Cardiac septum (tissue), 1 donor: ENCODE measurements around the gene PPM1G. TPM values are rescaled to one million over a fixed set of nuclear protein-coding genes. Genes with fewer than 3 reads are reported as not detected.

Experiments
- DNase-seq: peaks from one replicate; pipeline ENCODE4 v3.0.0-alpha.2; 2020; ENCODE audit warnings: low spot score
- intact Hi-C: fragments of 100-400 bp; cut with DNase I; formaldehyde crosslinking; loops from one replicate; pipeline ENCODE4 v1.14.0; 2022
- total RNA-seq: library from RNA; stranded (reverse); fragmentation: NEBNext Ultra II Directional; extraction: Animal tissue kit (Norgen Biotek cat#: 25700); gene quantifications from one replicate; pipeline ENCODE4 v1.2.1, GENCODE V29; 2021
- donor health status: DM: no; HTN: no; CAD: no.

Gene PPM1G
- total RNA-seq, 1 donor from 2014 or later: 32.0 TPM

DNA sequence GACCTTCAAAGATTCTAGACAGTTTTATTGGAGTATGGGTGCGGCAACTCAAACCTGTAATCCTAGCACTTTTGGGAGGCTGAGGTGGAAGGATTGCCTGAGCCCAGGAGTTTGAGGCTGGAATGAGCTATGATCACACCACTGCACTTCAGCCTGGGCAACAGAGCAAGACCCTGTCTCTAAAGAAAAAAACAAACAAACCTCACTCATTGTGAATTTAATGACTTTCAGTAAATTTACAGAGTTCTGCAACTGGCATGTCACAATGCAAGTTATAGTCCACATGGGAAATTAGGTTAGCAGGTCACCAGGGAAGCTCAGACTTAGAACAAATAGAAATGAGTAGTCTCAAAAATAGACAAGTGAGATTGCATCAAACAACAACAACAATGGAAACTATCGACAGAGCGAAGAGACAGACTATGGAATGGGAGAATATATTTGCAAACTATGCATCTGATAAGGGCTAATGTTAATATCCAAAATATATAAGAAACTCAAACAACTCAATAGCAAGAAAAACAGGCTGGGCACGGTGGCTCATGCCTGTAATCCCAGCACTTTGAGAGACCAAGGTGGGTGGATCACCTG lies 12.4 kb upstream of the PPM1G start:
- no peak for DNase-seq
- intact Hi-C loops: no loop called here

DNA sequence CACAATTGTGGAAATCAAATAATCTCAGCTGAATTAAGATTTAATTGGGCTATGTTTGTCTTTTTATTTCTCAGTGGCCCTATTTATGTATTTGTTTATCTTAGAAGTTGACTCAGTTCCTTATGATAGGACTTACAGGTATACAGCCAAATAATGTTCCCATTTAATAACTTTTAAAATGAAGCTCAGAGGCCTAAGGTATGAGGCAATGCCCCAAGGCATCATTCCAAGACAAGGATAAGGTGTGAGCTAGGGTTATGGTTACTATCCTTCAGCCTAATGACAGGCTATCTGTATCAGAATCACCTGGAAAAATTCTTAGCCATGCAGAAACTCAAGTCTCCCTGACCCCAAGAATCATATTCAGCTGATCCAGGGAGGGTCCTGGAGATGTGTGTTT lies 11.6 kb upstream of the PPM1G start:
- DNase-seq: no peak
- intact Hi-C loops: no loop called here

DNA sequence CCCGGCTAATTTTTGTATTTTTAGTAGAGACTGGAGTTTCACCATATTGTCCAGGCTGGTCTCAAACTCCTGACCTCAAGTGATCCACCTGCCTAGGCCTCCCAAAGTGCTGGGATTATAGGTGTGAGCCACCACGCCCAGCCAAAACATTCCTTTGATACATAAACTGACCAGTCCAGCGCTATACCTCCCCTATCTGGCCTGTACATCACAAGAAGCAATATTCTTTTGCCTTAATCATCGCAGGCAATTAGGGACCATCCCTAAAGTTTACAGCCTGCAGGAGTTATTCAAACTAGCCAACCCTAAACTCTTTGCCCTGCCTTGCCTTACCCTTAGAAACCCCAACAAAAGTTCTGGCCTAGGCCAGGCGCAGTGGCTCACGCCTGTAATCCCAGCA lies 6.8 kb upstream of the PPM1G start:
- DNase-seq: no peak
- intact Hi-C loops: no loop called here

DNA sequence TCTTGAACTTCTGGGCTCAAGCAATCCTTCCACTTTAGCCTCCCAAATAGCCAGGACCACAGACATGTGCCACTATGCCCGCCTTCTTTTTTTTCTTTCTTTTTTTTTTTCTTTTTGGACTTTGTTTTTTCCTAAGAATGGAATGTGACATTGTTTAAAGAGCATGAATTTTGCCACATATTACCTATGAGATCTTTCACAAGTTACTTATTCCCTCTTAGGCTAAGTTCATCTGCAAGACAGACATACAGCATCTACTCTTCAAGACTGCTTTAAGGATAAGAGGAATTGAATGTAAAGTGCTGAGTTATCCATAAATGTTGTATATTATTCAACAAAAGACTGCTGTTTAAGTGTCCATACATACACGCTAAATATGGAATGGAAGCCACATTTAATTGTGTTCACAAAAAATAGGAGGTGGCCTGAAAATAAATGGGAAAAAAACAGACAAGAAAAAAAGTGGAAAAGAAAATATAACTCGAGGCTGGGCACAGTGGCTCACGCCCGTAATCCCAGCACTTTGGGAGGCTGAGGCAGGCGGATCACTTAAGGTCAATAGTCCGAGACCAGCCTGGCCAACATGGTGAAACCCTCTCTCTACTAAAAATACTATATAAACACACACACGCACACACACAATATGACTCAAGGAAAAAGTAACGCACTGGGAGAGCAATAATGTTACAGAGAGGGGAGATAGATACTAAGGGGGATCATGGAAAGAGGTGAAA lies 3.2 kb upstream of the PPM1G start:
- intact Hi-C loops: no loop called here
- no peak for DNase-seq

DNA sequence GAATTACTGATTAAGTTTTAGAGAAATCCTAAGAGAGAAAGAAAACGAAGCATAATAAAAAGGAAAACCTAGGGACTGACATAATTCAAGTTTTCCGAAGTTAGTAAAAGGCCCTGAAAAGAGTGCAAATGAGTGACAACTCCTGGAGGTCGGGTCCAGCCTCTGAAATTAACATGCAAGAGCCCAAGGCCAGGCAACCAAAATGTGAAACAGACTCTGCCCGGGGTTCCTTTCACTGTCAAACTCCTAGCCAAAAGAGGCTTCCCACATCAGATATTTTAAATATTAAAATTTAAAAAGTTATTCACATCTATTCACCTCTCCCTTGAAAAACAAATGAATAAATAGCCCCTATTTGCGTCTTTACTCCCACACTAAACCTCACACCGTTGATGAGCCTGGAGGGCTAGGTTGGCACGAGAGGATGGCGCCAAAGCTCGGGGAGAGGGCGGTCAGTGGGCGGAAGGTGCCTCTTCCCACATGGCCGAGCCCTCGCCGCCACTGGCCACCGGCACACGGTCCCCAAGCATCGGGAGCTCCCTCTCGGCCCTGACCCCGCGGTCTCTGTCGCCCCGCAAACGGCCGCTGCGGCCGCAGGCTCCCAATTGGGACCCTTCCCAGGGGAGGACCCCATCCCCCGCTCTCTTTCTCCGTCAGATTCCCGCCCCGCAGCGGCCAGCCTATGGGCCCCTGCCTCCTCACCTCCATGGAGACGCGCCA lies 630 bp downstream of the PPM1G start:
- peak; percentile 80 for DNase-seq
- intact Hi-C loops: loop anchor here (1.0 to 10.0 kb wide), 3 partner anchors 20 to 256 kb away; partner anchors contain the start of genes NRBP1, SLC4A1AP, SUPT7L and ZNF513

DNA sequence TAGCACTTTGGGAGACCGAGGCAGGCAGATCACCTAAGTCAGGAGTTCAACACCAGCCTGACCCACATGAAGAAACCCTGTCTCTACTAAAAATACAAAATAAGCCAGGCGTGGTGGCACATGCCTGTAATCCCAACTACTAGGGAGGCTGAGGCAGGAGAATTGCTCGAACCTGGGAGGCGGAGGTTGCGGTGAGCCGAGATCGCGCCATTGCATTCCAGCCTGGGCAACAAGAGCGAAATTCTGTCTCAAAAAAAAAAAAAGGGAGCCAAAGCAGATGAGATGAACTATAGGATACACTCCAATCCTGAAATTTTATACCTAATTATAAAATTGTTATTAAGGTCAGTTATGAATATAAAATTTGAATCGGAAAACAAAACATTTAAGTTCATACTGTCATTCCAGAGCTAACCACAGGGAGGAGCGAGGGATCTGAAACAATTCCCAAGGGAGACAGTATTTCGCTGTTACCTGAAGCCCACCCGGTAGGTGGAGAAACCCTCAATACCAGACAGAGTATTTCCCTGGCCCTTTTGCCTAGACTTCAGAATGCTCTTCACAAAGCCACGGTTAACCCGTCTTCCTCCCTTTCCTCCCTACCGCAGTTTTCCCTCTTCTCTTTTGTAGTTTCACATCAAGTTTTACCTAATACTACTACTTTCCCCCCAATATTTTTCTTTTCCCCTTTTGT lies 1.4 kb downstream of the PPM1G start:
- DNase-seq: no peak
- intact Hi-C loops: loop anchor here (2.0 to 10.0 kb wide), 2 partner anchors 27 to 257 kb away; partner anchors contain the start of genes SLC4A1AP, SUPT7L and ZNF513

DNA sequence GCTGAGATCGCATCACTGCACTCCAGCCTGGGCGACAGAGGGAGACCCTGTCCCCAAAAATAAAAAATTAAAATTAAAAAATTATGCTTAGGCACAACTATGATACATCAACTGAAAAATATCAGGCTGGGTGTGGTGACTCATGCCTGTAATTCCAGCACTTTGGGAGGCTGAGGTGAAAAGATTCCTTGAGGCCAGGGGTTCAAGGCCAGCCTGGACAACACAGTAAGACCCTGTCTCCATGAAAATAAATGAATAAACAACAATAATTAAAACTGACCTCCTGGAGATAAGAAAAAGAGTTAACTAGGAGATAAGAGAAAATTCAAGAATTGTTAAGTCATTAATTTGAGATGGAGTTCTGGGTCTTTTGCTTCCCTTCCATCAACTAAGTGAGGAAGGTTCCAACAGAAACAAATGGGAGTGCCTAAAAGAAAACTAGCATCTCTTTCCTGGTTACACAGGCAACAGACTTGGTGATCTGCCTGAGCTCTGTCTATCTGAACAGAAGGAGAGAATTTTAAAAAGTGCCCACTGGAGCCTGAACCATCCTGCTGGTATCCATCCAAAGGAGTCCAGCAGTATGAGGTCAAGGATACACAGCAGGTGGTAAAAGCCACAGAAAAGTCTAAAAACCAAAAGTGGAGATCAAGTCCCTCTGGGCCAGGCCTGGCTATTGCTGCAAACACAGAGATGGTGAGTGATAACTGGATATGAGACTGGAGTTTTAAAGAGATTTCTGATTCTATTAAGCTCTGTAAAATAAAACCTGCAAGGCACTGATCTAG lies 8.8 kb downstream of the PPM1G start:
- DNase-seq: no peak
- intact Hi-C loops: loop anchor here (10.0 kb wide), 1 partner anchor 264 kb away; the partner anchor contains the start of genes SLC4A1AP and SUPT7L

DNA sequence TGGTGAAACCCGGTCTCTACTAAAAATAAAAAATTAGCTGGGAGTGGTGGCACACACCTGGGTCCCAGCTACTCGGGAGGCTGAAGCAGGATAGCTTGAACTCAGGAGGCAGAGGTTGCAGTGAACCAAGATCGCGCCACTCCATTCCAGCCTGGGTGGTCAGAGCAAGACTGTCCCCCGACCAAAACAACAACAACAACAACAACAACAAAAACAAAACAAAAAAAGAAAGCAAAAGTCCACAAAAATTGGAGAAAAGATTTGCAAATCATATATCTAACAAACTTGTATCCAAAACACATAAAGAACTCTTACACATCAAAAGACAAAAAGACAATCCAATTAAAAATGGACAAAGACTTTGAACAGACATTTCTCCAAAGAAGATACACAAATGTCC lies 10.4 kb downstream of the PPM1G start:
- intact Hi-C loops: no loop called here
- DNase-seq: no peak

DNA sequence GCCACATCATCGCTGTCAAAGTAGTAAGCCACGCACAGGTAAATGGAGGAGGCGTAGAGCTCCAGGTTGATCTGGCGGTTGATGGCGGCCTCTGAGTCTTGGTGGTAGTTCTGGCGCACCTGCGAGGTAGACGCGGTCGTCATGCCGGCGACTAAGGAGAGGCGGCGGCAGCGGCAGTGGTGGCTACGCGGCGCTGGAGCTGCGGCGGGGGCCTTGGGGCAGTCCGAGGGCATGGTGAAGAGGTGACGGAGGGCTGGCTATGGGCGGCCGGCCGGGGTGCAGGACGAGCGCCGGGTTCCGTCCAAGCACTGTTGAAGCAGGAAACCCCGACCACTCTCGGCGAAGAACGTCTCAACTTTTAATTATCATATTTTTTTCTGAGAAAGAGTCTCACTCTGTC lies 16.2 kb downstream of the PPM1G start:
- intact Hi-C loops: no loop called here
- DNase-seq: no peak

DNA sequence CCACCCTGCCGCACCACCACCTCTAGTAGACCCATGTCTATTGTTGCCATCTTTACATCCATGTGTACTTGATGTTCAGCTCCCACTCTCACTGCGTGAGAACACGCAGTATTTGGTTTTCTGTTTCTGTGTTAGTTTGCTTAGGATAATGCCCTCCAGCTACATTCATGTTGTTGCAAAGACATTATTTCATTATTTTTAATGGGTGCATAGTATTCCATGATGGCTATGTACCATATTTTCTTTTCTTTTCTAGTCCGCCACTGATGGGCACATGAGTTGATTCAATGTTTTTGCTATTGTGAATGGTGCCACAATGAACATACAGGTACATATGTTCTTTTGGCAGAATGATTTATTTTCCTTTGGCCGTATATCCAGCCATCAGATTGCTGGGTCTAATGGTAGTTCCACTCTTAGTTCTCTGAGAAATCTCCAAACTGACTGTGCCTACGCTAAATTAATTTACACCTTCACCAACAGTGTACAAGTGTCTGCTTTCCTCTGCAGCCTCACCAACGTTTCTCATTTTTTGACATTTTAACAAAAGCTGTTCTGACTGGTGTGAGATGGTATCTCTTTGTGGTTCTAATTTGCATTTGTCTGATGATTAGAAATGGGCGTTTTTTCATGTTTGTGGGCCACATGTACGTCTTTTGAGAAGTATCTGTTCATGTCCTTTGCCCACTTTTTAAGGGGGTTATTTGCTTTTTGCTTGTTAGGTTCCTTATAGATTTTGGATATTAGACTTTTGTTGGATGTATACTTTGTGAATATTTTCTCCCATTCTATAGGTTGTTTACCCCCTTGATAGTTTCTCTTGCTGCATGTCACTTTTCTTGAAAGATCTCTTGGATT lies 18.3 kb downstream of the PPM1G start:
- intact Hi-C loops: no loop called here
- DNase-seq: no peak

DNA sequence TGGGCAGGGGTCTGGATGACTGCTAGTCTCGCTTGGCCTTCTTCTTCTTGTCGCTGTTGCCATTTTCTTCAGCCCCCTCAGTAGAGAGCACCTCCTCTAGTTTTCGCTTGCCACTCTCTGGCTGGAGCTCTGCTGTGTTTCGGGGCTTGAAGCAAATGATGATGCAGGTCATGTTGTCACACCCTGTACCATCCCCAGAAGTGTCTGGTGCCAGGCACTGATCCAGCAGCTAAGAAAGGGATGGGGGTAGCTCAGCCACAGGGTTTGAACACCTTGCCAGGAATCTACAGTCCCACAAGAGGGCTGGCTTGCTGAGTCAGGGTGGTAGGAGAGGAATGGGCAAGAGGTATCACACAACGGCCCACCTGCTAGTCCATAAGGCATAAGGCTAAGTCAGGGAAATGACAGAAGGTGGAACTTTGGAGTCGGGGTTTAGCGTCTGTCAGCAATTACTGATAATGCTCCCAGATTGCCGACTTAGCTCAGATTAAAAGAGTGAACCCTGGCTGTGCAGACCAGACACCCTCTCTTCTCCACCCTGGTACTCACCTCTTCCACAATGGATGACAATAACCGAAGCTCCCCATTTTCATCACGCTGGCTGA lies 27.7 kb downstream of the PPM1G start:
- intact Hi-C loops: loop anchor here (2.0 kb wide), 2 partner anchors 27 to 47 kb away; partner anchors contain the start of genes NRBP1 and PPM1G
- DNase-seq: no peak

DNA sequence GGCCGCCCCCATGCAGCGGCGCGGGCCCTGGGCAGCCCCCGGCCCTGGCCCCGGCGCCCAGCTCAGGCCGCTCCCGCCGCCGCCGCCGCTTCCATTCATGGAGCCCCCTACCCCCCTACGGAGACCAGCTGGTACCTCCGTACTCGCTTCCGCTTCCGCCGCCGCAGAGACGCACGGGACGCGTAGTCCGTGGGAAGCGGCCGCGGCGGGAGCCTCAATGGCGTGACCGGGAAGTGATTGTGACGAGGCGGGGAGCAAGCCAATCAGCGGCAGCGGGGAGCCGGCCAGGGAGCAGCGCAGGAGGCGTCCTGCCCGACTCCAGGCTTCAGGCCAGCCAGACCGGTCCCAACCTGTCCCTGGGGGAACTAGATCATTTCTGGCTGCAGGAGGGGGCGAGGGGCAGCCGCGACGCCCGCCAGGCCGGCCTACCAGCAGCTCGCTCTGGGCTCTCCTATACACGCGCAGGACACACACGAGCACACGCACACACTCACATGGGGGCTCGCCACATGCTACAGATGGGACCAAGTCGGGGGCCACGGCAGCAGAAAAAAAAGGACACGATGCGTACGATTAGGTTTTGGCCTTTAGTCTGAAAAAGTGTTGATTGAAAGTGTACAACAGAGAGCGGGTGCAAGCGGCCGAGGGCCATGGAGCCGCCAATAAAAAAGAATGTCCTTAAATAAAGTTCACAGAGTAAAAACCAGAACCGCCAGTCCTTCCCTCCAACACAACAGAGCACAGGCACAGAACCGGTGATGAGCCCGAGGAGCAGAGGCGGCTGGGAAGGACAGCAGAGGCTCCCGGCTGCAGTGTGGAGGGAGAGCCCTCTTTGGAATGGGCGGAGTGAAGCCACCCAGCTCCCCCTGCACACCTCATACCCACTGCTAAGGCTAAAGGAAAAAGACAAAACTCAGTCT lies 28.5 kb downstream of the PPM1G start, which contains the start of gene ZNF513:
Gene ZNF513, minus strand, starts transcription at position 109 of the 920 bp plus-strand sequence. CDS start 208 bp downstream, outside the sequence.
- intact Hi-C loops: loop anchor here (2.0 kb wide), 2 partner anchors 28 to 48 kb away; partner anchors contain the start of genes NRBP1 and PPM1G
- peak; percentile 99 for DNase-seq

DNA sequence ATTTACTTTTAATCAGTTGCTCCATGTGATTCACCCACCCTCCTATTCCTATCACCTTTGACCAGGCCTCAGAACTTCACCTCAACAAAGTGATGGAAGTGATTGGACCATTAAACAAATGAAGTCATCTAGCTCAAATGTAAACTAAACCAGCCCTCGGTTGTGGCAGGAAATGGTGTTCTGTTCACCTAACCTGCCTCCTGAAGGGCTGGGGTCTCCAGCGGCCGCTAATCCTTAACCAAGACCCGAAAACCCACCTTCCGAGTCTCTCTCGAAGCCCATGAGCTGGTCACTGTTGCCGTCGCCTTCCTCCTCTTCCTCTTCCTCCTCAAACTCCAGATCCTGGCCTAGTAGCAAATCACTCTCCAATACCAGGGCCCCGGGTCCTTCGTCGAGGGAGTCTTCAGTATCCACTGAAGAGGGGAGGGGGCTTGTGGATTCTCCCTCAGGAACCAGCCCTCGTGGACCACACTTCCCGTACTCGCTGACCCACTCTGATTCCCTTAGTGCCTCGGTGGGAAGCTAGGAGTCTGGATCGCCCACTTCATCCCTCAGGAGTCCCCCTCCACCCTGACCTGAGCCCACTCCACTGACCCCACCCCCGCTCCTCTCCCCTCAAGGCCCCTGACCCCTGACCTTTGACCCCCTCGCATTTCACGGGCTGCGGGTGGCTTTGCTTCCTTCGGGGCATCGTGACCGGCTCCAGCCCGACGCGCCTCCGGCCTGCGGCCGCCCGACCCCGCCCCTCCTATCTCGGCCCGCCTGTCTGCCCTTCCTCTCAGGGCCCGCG lies 29.4 kb downstream of the PPM1G start:
- DNase-seq: peak; percentile 86
- intact Hi-C loops: loop anchor here (2.0 kb wide), 2 partner anchors 29 to 49 kb away; partner anchors contain the start of genes NRBP1 and PPM1G

DNA sequence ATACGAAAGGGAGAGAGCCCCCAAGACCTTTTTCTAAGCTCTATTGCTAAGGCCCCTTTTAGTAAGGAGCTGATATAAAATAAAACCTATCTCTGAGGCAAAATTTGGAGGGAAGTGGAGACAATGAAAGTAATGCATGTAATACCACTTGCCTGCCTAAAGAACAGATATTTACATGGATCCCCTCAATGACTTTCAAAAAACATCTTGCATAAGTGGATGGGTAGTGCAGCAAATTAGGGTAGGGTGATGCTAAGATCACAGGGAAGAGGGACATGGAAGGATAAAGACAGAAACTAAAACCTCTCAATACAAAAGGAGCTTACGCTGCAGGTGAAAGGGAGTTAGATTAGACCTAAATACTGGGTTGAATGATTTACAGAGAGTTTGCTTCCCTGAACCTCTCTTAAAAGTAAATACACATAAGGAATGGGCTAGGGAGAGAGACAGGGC lies 30.0 kb downstream of the PPM1G start:
- no peak for DNase-seq
- intact Hi-C loops: no loop called here

DNA sequence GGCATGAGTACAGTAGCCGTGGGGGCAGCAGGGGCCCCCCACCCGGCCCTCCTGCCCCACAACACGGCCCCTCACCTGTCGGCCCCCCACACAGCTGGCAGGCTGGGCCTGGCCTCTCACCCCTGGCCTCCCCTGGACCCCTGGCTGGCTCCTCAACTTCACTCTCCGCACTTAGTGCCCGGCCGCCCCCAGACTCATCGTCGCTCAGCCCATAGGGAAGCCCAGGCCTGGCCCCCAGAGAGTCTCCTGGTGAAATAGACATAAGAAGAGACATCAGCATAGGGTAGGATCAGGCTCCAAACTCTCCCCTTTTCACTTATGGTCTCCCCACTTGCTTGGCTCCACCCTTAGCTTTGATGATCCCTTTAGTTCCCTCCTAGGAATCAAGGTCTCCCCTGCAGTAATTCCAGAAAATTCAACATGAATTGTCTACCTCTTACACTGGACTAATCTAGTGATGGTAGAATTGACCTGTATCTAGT lies 30.5 kb downstream of the PPM1G start:
- intact Hi-C loops: no loop called here
- DNase-seq: no peak
